ENCODE data around the gene ATP2A1. TPM values are rescaled to one million over a fixed set of nuclear protein-coding genes. Genes with fewer than 3 reads are reported as not detected.

The ATP2A1 gene
- total and polyA plus RNA-seq, 2 of the 13 experiments (the other 11 are each of a cell fraction or from before 2014, with no cell fraction given) = 3.2 to 12.5 TPM

DNA sequence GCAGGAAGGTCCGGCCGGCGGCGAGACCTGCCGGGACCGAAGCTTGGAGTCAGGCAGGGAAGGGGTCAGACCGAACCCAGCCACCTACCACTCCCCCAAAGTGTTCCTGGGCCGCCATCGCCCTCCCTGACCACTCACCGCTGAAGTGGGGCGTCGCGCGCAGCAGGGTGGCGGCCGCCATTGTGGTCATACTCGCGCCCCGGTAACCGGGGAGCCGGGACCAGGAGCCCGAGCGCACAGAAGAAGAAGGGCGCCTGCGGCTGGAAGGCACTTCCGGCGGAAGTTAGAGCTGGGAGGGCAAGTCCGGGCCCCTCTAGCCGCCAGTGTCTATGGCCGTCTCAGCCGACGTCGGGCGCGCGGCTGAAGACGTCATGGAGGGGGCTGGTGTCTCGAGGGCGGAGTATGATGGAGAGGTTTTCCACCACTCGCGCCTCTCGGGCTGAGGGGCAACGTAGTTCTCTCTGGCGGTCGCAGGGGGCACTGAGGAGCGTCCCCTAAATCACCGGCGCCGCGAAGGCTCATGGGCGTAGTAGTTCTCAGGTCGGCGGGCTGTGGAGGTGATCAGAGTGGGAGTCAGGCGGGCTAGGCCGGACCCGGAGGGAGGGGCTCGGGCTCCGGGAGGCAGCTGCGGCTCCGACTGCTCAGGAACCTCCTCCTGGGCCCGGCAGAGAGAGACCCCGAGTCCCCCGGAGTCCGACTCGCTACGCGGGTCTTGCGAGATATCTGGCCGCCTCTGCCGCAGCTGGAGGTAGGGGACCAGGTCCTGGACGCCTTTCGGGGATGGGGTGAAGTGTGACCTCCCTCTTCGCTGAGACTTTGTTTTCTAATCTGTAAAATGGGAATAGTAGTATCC, 32.0 kb upstream of the ATP2A1 start, which contains the start of gene TUFM (continued):
- TF ChIP-seq SAFB2 (CRISPR knock-in tag; IDR thresholded peaks at IDR 0.05; ENCODE audit: borderline replicate concordance, low read depth) (peak; percentile 64; the same call in 1 of the 2 replicates), EP300 (IDR thresholded peaks at IDR 0.05; ENCODE audit: low read depth in 2 of 2, low read length in 2 of 2) (peak; percentile 47 to 73; a peak in 3 of 4 replicates), EP300 (CRISPR knock-in tag; IDR thresholded peaks at IDR 0.05; ENCODE audit: borderline replicate concordance) (no peak), TARDBP (CRISPR knock-in tag; IDR thresholded peaks at IDR 0.05) (peak; percentile 78), IKZF4 (CRISPR knock-in tag; IDR thresholded peaks at IDR 0.05; ENCODE audit: borderline replicate concordance, low read depth, not compliant biosample characterization) (peak; percentile 89), ZNF724P (CRISPR knock-in tag; IDR thresholded peaks at IDR 0.05; ENCODE audit: borderline replicate concordance) (peak; percentile 57; the same call in 1 of the 2 replicates), SP5 (CRISPR knock-in tag; IDR thresholded peaks at IDR 0.05; ENCODE audit: borderline replicate concordance, low read depth) (peak; percentile 44; the same call in 1 of the 2 replicates), ZBTB3 (CRISPR knock-in tag; IDR thresholded peaks at IDR 0.05; ENCODE audit: borderline replicate concordance, low read depth) (no peak), HHEX (CRISPR knock-in tag; IDR thresholded peaks at IDR 0.05) (no peak), ARNT (IDR thresholded peaks at IDR 0.05) (no peak), ZNF7 (CRISPR knock-in tag; IDR thresholded peaks at IDR 0.05) (0 out of 2 replicates have a peak, but pooled peaks have one; percentile 14), ZNF780A (CRISPR knock-in tag; IDR thresholded peaks at IDR 0.05) (no peak), TOPORS (CRISPR knock-in tag; IDR thresholded peaks at IDR 0.05) (no peak; the same call in 1 of the 2 replicates), SP4 (CRISPR knock-in tag; IDR thresholded peaks at IDR 0.05) (peak; percentile 64; the same call in 1 of the 2 replicates), ZNF441 (CRISPR knock-in tag; IDR thresholded peaks at IDR 0.05; ENCODE audit: borderline replicate concordance) (peak; percentile 99), ZNF558 (CRISPR knock-in tag; IDR thresholded peaks at IDR 0.05; ENCODE audit: borderline replicate concordance) (no peak)
- TF ChIP-seq, protein P1, sequence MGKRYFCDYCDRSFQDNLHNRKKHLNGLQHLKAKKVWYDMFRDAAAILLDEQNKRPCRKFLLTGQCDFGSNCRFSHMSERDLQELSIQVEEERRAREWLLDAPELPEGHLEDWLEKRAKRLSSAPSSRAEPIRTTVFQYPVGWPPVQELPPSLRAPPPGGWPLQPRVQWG (CRISPR knock-in tag; IDR thresholded peaks at IDR 0.05; ENCODE audit: borderline replicate concordance, low read depth) = no peak
- TF ChIP-seq, protein P2, sequence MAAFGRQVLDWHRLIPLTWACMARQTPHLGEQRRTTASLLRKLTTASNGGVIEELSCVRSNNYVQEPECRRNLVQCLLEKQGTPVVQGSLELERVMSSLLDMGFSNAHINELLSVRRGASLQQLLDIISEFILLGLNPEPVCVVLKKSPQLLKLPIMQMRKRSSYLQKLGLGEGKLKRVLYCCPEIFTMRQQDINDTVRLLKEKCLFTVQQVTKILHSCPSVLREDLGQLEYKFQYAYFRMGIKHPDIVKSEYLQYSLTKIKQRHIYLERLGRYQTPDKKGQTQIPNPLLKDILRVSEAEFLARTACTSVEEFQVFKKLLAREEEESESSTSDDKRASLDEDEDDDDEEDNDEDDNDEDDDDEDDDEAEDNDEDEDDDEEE (CRISPR knock-in tag; IDR thresholded peaks at IDR 0.05) = peak; percentile 83
- TF ChIP-seq, protein P3, sequence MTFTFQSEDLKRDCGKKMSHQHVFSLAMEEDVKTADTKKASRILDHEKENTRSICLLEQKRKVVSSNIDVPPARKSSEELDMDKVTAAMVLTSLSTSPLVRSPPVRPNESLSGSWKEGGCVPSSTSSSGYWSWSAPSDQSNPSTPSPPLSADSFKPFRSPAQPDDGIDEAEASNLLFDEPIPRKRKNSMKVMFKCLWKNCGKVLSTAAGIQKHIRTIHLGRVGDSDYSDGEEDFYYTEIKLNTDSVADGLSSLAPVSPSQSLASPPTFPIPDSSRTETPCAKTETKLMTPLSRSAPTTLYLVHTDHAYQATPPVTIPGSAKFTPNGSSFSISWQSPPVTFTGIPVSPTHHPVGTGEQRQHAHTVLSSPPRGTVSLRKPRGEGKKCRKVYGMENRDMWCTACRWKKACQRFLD (CRISPR knock-in tag; IDR thresholded peaks at IDR 0.05; ENCODE audit: borderline replicate concordance) = peak; percentile 69; the same call in 1 of the 2 replicates
- TF ChIP-seq, protein P4, sequence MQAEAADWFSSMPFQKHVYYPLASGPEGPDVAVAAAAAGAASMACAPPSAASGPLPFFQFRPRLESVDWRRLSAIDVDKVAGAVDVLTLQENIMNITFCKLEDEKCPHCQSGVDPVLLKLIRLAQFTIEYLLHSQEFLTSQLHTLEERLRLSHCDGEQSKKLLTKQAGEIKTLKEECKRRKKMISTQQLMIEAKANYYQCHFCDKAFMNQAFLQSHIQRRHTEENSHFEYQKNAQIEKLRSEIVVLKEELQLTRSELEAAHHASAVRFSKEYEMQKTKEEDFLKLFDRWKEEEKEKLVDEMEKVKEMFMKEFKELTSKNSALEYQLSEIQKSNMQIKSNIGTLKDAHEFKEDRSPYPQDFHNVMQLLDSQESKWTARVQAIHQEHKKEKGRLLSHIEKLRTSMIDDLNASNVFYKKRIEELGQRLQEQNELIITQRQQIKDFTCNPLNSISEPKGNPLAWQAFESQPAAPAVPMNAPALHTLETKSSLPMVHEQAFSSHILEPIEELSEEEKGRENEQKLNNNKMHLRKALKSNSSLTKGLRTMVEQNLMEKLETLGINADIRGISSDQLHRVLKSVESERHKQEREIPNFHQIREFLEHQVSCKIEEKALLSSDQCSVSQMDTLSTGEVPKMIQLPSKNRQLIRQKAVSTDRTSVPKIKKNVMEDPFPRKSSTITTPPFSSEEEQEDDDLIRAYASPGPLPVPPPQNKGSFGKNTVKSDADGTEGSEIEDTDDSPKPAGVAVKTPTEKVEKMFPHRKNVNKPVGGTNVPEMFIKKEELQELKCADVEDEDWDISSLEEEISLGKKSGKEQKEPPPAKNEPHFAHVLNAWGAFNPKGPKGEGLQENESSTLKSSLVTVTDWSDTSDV (CRISPR knock-in tag; IDR thresholded peaks at IDR 0.05) = peak; percentile 15; the same call in 1 of the 2 replicates
- TF ChIP-seq, protein P5, sequence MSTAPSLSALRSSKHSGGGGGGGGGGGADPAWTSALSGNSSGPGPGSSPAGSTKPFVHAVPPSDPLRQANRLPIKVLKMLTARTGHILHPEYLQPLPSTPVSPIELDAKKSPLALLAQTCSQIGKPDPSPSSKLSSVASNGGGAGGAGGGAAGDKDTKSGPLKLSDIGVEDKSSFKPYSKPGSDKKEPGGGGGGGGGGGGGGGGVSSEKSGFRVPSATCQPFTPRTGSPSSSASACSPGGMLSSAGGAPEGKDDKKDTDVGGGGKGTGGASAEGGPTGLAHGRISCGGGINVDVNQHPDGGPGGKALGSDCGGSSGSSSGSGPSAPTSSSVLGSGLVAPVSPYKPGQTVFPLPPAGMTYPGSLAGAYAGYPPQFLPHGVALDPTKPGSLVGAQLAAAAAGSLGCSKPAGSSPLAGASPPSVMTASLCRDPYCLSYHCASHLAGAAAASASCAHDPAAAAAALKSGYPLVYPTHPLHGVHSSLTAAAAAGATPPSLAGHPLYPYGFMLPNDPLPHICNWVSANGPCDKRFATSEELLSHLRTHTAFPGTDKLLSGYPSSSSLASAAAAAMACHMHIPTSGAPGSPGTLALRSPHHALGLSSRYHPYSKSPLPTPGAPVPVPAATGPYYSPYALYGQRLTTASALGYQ (CRISPR knock-in tag; IDR thresholded peaks at IDR 0.05) = peak; percentile 55; the same call in 1 of the 2 replicates

All from HepG2 (cell line).